Left kidney (tissue), 2 donors: ENCODE data around the gene KBTBD7. TPM values are rescaled to one million over a fixed set of nuclear protein-coding genes. Genes with fewer than 3 reads are reported as not detected.

Experiments
- DNase-seq: peaks from one replicate; pipeline ENCODE4 v3.0.0-alpha.2; 2013
- polyA plus RNA-seq: library from polyadenylated mRNA; unstranded; fragments of 120-200 nt; gene quantifications from one replicate; pipeline ENCODE4 v1.2.1, GENCODE V29; 2013; ENCODE audit not compliant: insufficient read length

The KBTBD7 gene
- polyA plus RNA-seq, 1 donor, result 19.5 TPM

DNA sequence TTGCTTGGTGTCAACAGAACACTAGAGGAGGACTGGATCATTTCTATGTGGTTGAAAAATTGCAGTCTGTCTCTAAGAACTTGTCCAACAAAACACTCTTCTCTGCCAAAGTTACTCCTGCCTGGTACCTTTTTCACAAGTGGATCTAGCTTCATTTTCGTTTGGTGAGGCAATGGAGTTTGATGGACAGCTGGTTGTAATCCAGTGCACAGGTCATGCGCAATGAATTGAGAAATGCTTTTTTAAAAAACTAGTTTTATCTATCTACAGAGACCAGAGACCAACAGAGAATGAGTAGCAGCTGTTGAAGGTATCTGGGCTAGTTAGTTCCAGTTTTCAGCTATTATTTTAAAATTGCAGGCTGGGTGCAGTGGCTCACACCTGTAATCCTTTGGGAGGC is 49.8 kb downstream of the KBTBD7 start:
- DNase-seq, result no peak

Other genes starting within 250 kb of the KBTBD7 start
- gene ELF1, start 175.3 kb downstream of the KBTBD7 start, polyA plus RNA-seq, result 48.6 TPM
- gene WBP4, start 133.1 kb downstream of the KBTBD7 start, polyA plus RNA-seq, result 28.2 TPM
- 19.3 TPM for gene KBTBD6, start 61.8 kb downstream of the KBTBD7 start, polyA plus RNA-seq
- gene MTRF1, start 69.0 kb upstream of the KBTBD7 start, polyA plus RNA-seq, result 28.6 TPM
- gene NAA16, start 116.7 kb upstream of the KBTBD7 start, polyA plus RNA-seq, result 58.0 TPM